Measurements from ENCODE around the gene ELF2. TPM values are rescaled to one million over a fixed set of nuclear protein-coding genes. Genes with fewer than 3 reads are reported as not detected.
"Not testable (repeated sequence)": the region's sequence is repeated elsewhere in the genome, so short reads cannot be mapped to it uniquely, and the experiment has no call there.

ELF2 gene
- total RNA-seq, 1 experiment from 2014 or later = 21.9 TPM

DNA sequence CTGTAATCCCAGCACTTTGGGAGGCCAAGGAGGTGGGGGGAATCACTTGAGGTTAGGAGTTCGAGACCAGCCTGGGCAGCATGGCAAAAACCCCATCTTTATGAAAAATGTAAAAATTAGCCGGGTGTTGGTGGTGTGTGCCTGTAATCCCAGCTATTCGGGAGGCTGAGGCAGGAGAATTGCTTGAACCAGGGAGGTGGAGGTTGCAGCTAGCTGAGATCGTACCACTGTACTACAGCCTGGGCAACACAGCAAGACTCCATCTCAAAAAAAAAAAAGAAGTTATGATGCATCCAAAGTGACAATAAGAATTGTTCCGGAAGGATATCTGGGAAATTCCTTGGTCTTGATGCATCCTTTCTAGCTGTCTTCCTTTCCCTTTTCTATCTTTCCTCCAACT is 154.2 kb downstream of the ELF2 start:
- CTCF ChIA-PET = interaction anchor here (0.7 kb wide), 1 partner anchor 306 kb away, joined by 3 read pairs; no protein-coding TSS in a partner anchor
- no TSS peak for BruUV-seq (replicated peaks)

DNA sequence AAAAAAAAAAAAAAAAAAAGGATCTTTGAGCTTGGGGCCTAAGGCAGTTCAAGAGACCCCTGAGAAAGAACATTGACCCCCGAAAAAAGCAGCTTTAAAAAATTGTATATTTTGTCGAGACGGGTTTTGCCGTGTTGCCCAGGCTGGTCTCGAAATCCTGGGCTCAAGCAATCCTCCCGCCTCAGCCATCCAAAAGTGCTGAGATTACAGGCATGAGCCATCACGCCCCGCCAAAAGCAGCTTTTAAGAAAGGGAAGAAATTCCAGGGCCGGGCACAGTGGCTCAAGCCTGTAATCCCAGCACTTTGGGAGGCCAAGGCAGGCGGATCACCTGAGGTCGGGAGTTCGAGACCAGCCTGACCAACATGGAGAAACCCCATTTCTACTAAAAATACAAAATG is 155.9 kb downstream of the ELF2 start:
- BruUV-seq (replicated peaks); ATAC-seq; DNase-seq (ENCODE audit: low read depth, low spot score); H3K4me3 ChIP-seq (ENCODE audit: low read depth in 2 of 2, low read length in 2 of 2); in situ Hi-C loops (cut with HindIII; ENCODE audit: low pct_unique_long_range_greater_than_20kb, low sequenced_read_pairs); H3K36me3 ChIP-seq (ENCODE audit: control insufficient read depth, insufficient read depth, low read length); POLR2A ChIA-PET; H3K27ac ChIP-seq (ENCODE audit: low read length); CTCF ChIA-PET; H3K9me3 ChIP-seq (ENCODE audit: control insufficient read depth, insufficient read depth, low read depth, low read length); intact Hi-C loops (cut with micrococcal nuclease; ENCODE audit: unreplicated experiment); H3K27me3 ChIP-seq (ENCODE audit: control insufficient read depth, insufficient read depth, low read length): not testable (repeated sequence)
- H3K4me1 ChIP-seq (ENCODE audit: control insufficient read depth, insufficient read depth, low read length) = peaks cover 13% of the 10 kb centered on the region

More for the DNA sequence above, 154.2 kb downstream of the ELF2 start:
- ATAC-seq = no peak
- intact Hi-C loops (cut with micrococcal nuclease; ENCODE audit: unreplicated experiment) = no loop called here
- Histone ChIP-seq H3K27ac (ENCODE audit: low read length) (no peak overlapping the region), H3K27me3 (ENCODE audit: control insufficient read depth, insufficient read depth, low read length) (no peaks in the 10 kb centered on the region), H3K4me3 (ENCODE audit: low read depth in 2 of 2, low read length in 2 of 2) (no peak overlapping the region), H3K9me3 (ENCODE audit: control insufficient read depth, insufficient read depth, low read depth, low read length) (no peaks in the 10 kb centered on the region), H3K4me1 (ENCODE audit: control insufficient read depth, insufficient read depth, low read length) (peaks cover 14% of the 10 kb centered on the region), H3K36me3 (ENCODE audit: control insufficient read depth, insufficient read depth, low read length) (no peaks in the 10 kb centered on the region; the same call in 1 of the 2 replicates)
- TF ChIP-seq POLR2AphosphoS5 (IDR thresholded peaks at IDR 0.05; ENCODE audit: low read depth, low read length) (no peak), TCF7L2 (IDR thresholded peaks at IDR 0.05; ENCODE audit: low read depth, low read length) (no peak), SIN3A (IDR thresholded peaks at IDR 0.05; ENCODE audit: borderline replicate concordance, insufficient read depth, low read depth, low read length) (no peak)
- TF ChIP-seq, protein P1, sequence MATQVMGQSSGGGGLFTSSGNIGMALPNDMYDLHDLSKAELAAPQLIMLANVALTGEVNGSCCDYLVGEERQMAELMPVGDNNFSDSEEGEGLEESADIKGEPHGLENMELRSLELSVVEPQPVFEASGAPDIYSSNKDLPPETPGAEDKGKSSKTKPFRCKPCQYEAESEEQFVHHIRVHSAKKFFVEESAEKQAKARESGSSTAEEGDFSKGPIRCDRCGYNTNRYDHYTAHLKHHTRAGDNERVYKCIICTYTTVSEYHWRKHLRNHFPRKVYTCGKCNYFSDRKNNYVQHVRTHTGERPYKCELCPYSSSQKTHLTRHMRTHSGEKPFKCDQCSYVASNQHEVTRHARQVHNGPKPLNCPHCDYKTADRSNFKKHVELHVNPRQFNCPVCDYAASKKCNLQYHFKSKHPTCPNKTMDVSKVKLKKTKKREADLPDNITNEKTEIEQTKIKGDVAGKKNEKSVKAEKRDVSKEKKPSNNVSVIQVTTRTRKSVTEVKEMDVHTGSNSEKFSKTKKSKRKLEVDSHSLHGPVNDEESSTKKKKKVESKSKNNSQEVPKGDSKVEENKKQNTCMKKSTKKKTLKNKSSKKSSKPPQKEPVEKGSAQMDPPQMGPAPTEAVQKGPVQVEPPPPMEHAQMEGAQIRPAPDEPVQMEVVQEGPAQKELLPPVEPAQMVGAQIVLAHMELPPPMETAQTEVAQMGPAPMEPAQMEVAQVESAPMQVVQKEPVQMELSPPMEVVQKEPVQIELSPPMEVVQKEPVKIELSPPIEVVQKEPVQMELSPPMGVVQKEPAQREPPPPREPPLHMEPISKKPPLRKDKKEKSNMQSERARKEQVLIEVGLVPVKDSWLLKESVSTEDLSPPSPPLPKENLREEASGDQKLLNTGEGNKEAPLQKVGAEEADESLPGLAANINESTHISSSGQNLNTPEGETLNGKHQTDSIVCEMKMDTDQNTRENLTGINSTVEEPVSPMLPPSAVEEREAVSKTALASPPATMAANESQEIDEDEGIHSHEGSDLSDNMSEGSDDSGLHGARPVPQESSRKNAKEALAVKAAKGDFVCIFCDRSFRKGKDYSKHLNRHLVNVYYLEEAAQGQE (IDR thresholded peaks at IDR 0.05; ENCODE audit: insufficient read depth in 1 of 2, low read depth in 2 of 2, low read length in 1 of 2) = no peak
- TF ChIP-seq, protein P2, sequence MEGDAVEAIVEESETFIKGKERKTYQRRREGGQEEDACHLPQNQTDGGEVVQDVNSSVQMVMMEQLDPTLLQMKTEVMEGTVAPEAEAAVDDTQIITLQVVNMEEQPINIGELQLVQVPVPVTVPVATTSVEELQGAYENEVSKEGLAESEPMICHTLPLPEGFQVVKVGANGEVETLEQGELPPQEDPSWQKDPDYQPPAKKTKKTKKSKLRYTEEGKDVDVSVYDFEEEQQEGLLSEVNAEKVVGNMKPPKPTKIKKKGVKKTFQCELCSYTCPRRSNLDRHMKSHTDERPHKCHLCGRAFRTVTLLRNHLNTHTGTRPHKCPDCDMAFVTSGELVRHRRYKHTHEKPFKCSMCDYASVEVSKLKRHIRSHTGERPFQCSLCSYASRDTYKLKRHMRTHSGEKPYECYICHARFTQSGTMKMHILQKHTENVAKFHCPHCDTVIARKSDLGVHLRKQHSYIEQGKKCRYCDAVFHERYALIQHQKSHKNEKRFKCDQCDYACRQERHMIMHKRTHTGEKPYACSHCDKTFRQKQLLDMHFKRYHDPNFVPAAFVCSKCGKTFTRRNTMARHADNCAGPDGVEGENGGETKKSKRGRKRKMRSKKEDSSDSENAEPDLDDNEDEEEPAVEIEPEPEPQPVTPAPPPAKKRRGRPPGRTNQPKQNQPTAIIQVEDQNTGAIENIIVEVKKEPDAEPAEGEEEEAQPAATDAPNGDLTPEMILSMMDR (IDR thresholded peaks at IDR 0.05) = no peak
- POLR2A ChIA-PET = interaction anchor here (0.6 kb wide), 1 partner anchor 58 kb away, joined by 3 read pairs; no protein-coding TSS in a partner anchor
- DNase-seq (ENCODE audit: low read depth, low spot score) = no peak
- in situ Hi-C loops (cut with HindIII; ENCODE audit: low pct_unique_long_range_greater_than_20kb, low sequenced_read_pairs) = no loop called here

DNA sequence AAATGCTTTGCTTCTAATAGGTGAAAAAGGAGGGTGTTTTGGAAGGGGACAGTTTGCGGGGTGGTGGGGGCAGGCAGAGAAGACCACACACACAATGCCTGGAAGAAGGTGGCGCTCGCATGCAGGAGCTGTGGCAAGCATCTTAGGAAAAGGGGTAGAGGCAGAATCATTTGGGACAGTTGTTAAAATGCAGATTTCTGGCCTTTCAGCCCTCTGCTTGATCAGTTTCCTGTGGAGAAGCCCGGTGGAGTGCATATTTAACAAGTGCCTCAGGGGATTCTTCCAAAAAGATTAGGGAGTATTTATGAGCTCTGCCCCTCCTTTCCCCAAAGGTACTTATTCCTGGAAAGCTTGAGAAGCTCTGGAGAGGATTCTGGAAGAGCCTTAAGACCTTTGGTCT is 156.6 kb downstream of the ELF2 start:
- H3K27ac ChIP-seq (ENCODE audit: low read length) = no peak overlapping the region
- POLR2A ChIA-PET = interaction anchor here (0.7 kb wide), 1 partner anchor 1112 kb away, joined by 6 read pairs; no protein-coding TSS in a partner anchor
- no TSS peak for BruUV-seq (replicated peaks)

More for the DNA sequence above, 156.6 kb downstream of the ELF2 start:
- Histone ChIP-seq H3K36me3 (ENCODE audit: control insufficient read depth, insufficient read depth, low read length) (no peaks in the 10 kb centered on the region; the same call in none of the 2 replicates), H3K4me1 (ENCODE audit: control insufficient read depth, insufficient read depth, low read length) (peaks cover 13% of the 10 kb centered on the region), H3K27me3 (ENCODE audit: control insufficient read depth, insufficient read depth, low read length) (no peaks in the 10 kb centered on the region), H3K9me3 (ENCODE audit: control insufficient read depth, insufficient read depth, low read depth, low read length) (no peaks in the 10 kb centered on the region), H3K4me3 (ENCODE audit: low read depth in 2 of 2, low read length in 2 of 2) (no peak overlapping the region)
- ATAC-seq (no peak), DNase-seq (ENCODE audit: low read depth, low spot score) (no peak)
- CTCF ChIA-PET = no interaction called here
- intact Hi-C loops (cut with micrococcal nuclease; ENCODE audit: unreplicated experiment) (no loop called here), in situ Hi-C loops (cut with HindIII; ENCODE audit: low pct_unique_long_range_greater_than_20kb, low sequenced_read_pairs) (no loop called here)
- TF ChIP-seq, protein P1 (IDR thresholded peaks at IDR 0.05; ENCODE audit: insufficient read depth in 1 of 2, low read depth in 2 of 2, low read length in 1 of 2) = no peak
- no peak for TF ChIP-seq SIN3A (IDR thresholded peaks at IDR 0.05; ENCODE audit: borderline replicate concordance, insufficient read depth, low read depth, low read length)
- no peak for TF ChIP-seq TCF7L2 (IDR thresholded peaks at IDR 0.05; ENCODE audit: low read depth, low read length)
- TF ChIP-seq, protein P2 (IDR thresholded peaks at IDR 0.05) = no peak
- TF ChIP-seq POLR2AphosphoS5 (IDR thresholded peaks at IDR 0.05; ENCODE audit: low read depth, low read length) = no peak

All from Panc1 (cell line).